Measurements from ENCODE around the gene NMT1. TPM values are rescaled to one million over a fixed set of nuclear protein-coding genes. Genes with fewer than 3 reads are reported as not detected.

NMT1 gene
- total RNA-seq, 4 donors from 2014 or later, result 58.5 to 79.3 (median 65.1) TPM

DNA sequence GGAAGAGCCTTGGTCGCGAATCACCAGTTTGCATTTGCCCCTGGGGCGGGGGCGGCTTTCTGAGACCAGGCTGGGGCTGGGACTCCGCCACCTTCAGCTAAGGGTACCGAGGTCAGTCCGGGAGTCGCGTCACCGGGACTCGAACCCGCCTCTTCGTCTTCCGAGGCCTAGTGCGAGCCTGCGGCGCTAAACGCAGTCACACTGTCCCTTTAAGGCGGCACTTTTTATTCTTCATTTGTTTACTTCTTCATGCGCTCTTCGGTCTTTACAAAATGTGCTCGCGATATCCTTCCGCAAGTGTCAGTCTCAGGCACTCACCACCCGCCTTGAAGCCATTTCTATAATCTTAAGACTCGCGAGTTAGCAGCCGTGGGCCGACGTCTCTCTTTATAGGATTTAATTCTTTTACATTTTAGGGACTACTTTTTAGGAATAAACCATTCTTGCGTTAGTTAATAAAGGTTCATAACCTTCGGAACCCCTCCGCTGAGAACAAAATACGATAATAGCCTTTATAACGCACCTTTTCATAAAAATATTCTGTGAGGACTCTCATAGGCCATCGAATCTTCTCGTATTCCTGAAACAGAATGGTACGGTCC, 86.6 kb downstream of the NMT1 start:
- intact Hi-C loops (cut with DNase I), result no loop called here
- Histone ChIP-seq H3K27ac (replicated peaks in 1 of 4) (peak overlapping the region; percentile 96 to 100 (median 98)), H3K4me3 (peak overlapping the region; percentile 68 to 83 (median 75)), H3K27me3 (no peaks in the 10 kb centered on the region), H3K9me3 (no peaks in the 10 kb centered on the region), H3K4me1 (peaks cover 54 to 72% (median 66%) of the 10 kb centered on the region in 4 donors), H3K36me3 (no peaks in the 10 kb centered on the region)
- under 1% methylated on average over 36 of the region's 38 CpGs for WGBS
- TF ChIP-seq POLR2A (IDR thresholded peaks at IDR 0.05; ENCODE audit: low read depth), result no peak
- peak; percentile 60 to 78 for TF ChIP-seq POLR2AphosphoS5 (IDR thresholded peaks at IDR 0.05)
- no peak for DNase-seq (ENCODE audit: extremely low spot score)

DNA sequence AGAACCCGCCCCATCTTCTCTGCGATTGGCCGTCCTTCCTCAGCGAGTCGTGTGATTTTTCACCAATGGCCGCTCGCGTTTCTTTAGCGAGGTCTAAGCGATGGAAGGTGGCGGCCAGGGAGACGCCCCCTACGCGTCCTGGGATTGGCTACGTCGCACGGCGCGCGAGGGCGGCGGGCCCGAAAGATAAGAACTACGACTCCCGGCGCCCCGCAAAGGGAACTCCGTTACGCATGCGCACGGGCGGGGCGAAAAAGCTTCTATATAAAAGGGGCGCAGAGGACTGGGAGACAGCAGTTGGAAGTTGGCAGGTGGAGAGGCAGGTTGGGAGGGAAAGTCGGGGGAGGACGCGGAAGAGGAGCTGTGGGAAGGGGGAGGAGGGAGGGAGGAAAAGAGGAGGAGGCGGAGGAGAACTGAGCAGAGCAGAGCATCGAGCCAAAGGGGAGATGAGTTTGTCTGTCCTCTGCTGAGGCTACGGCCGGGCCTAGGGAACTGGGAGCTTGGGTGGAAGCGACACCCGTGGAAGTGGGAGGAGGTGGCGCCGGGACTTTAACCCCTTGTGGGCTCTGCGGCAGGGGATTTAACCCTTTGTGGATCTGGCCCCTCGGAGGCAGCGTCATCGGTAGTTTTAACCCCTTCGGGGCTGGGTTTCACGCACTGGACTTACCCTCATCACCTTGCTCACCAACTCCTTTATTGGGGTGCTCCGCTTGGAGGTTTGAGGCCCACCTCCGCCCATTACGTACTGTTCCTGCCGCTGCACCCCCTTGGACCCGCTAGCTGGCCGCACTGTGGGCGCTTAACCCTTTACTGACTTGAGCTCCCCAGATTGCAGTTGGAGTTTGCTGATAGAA, 87.3 kb downstream of the NMT1 start, which contains the start of gene HEXIM1:
TSS of gene HEXIM1 (plus strand) at position 293 of the 854 bp plus-strand sequence. CDS start 716 bp downstream, outside the sequence.
- peak; percentile 99 for TF ChIP-seq POLR2A (IDR thresholded peaks at IDR 0.05; ENCODE audit: low read depth)
- TF ChIP-seq POLR2AphosphoS5 (IDR thresholded peaks at IDR 0.05), result peak; percentile 99 to 100
- TF ChIP-seq EP300 (IDR thresholded peaks at IDR 0.05), result no peak
- TF ChIP-seq, protein P1, sequence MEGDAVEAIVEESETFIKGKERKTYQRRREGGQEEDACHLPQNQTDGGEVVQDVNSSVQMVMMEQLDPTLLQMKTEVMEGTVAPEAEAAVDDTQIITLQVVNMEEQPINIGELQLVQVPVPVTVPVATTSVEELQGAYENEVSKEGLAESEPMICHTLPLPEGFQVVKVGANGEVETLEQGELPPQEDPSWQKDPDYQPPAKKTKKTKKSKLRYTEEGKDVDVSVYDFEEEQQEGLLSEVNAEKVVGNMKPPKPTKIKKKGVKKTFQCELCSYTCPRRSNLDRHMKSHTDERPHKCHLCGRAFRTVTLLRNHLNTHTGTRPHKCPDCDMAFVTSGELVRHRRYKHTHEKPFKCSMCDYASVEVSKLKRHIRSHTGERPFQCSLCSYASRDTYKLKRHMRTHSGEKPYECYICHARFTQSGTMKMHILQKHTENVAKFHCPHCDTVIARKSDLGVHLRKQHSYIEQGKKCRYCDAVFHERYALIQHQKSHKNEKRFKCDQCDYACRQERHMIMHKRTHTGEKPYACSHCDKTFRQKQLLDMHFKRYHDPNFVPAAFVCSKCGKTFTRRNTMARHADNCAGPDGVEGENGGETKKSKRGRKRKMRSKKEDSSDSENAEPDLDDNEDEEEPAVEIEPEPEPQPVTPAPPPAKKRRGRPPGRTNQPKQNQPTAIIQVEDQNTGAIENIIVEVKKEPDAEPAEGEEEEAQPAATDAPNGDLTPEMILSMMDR (IDR thresholded peaks at IDR 0.05), result peak in 1 of 3 experiments; percentile 21
- Histone ChIP-seq H3K27me3 (no peaks in the 10 kb centered on the region), H3K4me3 (peak within 1 kb of the TSS; percentile 68 to 83 (median 75)), H3K4me1 (peaks cover 49 to 70% (median 66%) of the 10 kb centered on the region in 4 donors), H3K27ac (replicated peaks in 1 of 4) (peak within 1 kb of the TSS; percentile 96 to 100 (median 98)), H3K36me3 (no peaks in the 10 kb centered on the region), H3K9me3 (no peaks in the 10 kb centered on the region)
- WGBS, result under 1% methylated on average over 58 of the region's 58 CpGs
- peak; percentile 100 for DNase-seq (ENCODE audit: extremely low spot score)
- intact Hi-C loops (cut with DNase I), result no loop called here

DNA sequence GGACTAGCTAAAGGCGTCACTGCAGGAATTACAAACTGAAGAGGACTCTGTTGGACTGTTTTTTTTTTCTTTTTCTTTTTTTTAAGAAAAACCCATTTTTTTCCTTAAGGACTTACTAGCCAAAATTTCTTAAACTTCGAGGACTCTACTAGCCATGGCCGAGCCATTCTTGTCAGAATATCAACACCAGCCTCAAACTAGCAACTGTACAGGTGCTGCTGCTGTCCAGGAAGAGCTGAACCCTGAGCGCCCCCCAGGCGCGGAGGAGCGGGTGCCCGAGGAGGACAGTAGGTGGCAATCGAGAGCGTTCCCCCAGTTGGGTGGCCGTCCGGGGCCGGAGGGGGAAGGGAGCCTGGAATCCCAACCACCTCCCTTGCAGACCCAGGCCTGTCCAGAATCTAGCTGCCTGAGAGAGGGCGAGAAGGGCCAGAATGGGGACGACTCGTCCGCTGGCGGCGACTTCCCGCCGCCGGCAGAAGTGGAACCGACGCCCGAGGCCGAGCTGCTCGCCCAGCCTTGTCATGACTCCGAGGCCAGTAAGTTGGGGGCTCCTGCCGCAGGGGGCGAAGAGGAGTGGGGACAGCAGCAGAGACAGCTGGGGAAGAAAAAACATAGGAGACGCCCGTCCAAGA, 88.0 kb downstream of the NMT1 start:
- Histone ChIP-seq H3K4me3 (peak overlapping the region; percentile 68 to 80 (median 72)), H3K4me1 (peaks cover 46 to 70% (median 65%) of the 10 kb centered on the region in 4 donors), H3K27me3 (no peaks in the 10 kb centered on the region), H3K27ac (replicated peaks in 1 of 4) (peak overlapping the region; percentile 93 to 97 (median 96)), H3K36me3 (no peaks in the 10 kb centered on the region), H3K9me3 (no peaks in the 10 kb centered on the region)
- TF ChIP-seq POLR2AphosphoS5 (IDR thresholded peaks at IDR 0.05) (peak; percentile 46 to 79), POLR2A (IDR thresholded peaks at IDR 0.05; ENCODE audit: low read depth) (no peak)
- TF ChIP-seq, protein P1 (IDR thresholded peaks at IDR 0.05), result peak; percentile 81 to 92 (median 92)
- 0% methylated on average over 23 of the region's 32 CpGs for WGBS
- intact Hi-C loops (cut with DNase I), result no loop called here
- no peak for DNase-seq (ENCODE audit: extremely low spot score)

DNA sequence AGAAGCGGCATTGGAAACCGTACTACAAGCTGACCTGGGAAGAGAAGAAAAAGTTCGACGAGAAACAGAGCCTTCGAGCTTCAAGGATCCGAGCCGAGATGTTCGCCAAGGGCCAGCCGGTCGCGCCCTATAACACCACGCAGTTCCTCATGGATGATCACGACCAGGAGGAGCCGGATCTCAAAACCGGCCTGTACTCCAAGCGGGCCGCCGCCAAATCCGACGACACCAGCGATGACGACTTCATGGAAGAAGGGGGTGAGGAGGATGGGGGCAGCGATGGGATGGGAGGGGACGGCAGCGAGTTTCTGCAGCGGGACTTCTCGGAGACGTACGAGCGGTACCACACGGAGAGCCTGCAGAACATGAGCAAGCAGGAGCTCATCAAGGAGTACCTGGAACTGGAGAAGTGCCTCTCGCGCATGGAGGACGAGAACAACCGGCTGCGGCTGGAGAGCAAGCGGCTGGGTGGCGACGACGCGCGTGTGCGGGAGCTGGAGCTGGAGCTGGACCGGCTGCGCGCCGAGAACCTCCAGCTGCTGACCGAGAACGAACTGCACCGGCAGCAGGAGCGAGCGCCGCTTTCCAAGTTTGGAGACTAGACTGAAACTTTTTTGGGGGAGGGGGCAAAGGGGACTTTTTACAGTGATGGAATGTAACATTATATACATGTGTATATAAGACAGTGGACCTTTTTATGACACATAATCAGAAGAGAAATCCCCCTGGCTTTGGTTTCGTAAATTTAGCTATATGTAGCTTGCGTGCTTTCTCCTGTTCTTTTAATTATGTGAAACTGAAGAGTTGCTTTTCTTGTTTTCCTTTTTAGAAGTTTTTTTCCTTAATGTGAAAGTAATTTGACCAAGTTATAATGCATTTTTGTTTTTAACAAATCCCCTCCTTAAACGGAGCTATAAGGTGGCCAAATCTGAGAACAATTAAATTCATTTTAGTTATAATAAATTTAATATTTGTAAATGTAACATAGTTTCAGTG, 88.8 kb downstream of the NMT1 start:
- WGBS, result under 1% methylated on average over 40 of the region's 56 CpGs
- Histone ChIP-seq H3K9me3 (no peaks in the 10 kb centered on the region), H3K27me3 (no peaks in the 10 kb centered on the region), H3K4me3 (peak overlapping the region; percentile 68 to 80 (median 72)), H3K36me3 (no peaks in the 10 kb centered on the region), H3K27ac (replicated peaks in 1 of 4) (peak overlapping the region; percentile 93 to 97 (median 96)), H3K4me1 (peaks cover 41 to 70% (median 64%) of the 10 kb centered on the region in 4 donors)
- intact Hi-C loops (cut with DNase I), result no loop called here
- TF ChIP-seq, protein P1 (IDR thresholded peaks at IDR 0.05), result no peak
- peak; percentile 48 to 65 for TF ChIP-seq POLR2AphosphoS5 (IDR thresholded peaks at IDR 0.05)
- no peak for DNase-seq (ENCODE audit: extremely low spot score)

Measured in esophagus muscularis mucosa (tissue), 4 donors.